GM19372 (cell line): ENCODE data around the gene NLRX1.
"Not testable (repeated sequence)": the region's sequence is repeated elsewhere in the genome, so short reads cannot be mapped to it uniquely, and the experiment has no call there.

Source experiments
- ATAC-seq: cut with Tn5 transposase; IDR thresholded peaks from one replicate; pipeline ENCODE4 v1.9.1; 2021; ENCODE audit warnings: mild to moderate bottlenecking, low read depth, moderate library complexity; ENCODE audit not compliant: unreplicated experiment

Gene NLRX1

GRCh38 chr11:119153049-119153818 lies 15.3 kb upstream of the NLRX1 start:
- ATAC-seq = no peak

DNA sequence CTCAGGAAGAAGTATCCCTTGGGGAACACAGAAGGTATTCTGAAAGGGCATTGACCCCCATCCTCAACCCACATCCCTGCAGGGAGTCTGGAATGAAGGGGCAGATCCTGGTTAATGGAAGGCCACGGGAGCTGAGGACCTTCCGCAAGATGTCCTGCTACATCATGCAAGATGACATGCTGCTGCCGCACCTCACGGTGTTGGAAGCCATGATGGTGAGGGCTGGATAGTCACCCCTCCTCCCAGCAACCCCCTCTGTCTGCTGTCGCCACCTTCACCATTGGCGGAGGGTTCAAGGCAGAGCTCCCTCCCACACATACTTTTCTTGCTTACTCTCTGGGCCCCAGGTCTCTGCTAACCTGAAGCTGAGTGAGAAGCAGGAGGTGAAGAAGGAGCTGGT lies 14.3 kb upstream of the NLRX1 start:
- ATAC-seq = no peak

GRCh38 chr11:119155733-119156492 lies 12.6 kb upstream of the NLRX1 start:
- ATAC-seq = no peak

GRCh38 chr11:119156496-119156895 lies 12.0 kb upstream of the NLRX1 start:
- ATAC-seq = no peak

- ATAC-seq = no peak
Observed at GRCh38 chr11:119157063-119157462, 11.5 kb upstream of the NLRX1 start.

GRCh38 chr11:119158467-119158866 lies 10.1 kb upstream of the NLRX1 start:
- ATAC-seq = no peak

DNA sequence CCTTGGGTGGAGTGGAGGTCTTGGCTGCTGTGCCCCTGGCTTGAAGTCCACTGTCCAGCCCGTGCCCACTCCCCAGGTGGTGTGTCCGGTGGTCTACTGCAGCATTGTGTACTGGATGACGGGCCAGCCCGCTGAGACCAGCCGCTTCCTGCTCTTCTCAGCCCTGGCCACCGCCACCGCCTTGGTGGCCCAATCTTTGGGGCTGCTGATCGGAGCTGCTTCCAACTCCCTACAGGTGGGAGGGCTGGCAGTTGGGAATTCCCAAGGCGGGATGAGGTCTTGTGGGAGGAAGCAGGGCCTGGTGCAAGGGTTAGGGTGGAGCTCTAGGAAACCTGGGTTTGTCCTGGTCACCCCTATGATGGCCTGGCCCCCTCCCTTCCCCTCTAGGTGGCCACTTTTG lies 8.4 kb upstream of the NLRX1 start:
- no peak for ATAC-seq

- no peak for ATAC-seq
Observed at GRCh38 chr11:119161871-119162270, 6.7 kb upstream of the NLRX1 start.

DNA sequence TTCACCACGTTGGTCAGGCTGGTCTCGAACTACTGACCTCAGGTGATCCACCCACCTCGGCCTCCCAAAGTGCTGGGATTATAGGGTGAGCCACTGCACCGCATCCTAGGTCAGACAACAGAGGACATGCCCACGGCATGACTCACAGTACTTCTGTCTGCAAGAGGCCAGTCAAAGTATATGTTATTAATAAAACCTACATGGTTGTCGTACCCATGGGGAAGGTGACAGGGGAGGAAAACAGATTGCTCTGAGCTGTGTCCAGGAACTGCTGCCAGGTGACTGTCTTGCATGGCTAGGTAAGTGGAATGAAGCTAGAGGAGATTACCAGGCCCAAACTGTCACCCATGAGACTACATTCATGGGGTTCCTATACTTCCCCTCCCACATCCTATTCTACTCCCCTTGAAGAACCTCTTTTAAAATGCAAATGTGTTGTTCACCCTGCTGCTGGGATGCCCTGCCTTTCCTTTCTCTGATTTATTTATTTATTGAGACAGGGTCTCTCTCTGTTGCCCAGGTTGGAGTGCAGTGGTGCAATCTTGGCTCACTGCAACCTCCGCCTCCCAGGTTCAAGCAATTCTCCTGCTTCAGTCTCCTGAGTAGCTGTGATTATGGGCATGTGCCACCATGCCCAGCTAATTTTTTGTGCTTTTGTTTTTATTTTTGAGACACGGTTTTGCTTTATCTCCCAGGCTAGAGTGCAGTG lies 2.0 kb upstream of the NLRX1 start:
- ATAC-seq = no peak

- not testable (repeated sequence) for ATAC-seq
Observed at GRCh38 chr11:119167077-119167458, 1.5 kb upstream of the NLRX1 start.

DNA sequence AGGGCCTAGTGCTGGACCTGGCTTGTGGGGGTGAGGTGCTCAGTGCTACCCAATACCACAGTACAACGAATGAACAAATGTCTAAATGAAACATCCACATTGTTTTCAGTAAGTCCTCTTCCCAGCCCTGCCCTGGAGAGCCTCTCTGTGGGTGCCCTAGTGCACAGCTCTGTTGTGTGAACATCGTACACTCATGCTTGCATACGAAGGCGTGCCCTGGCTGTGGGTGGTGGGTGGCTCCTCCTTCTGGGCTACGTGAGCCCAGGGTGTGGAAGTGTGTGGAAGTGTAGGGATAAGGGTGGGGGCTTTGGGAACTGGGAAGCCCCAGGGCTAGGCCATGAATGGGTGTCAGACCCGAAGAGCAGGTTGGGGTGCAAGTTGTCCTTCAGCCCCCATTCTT lies 592 bp upstream of the NLRX1 start:
- ATAC-seq = no peak

GRCh38 chr11:119169282-119169719 lies 776 bp downstream of the NLRX1 start:
- peak; percentile 13 for ATAC-seq

DNA sequence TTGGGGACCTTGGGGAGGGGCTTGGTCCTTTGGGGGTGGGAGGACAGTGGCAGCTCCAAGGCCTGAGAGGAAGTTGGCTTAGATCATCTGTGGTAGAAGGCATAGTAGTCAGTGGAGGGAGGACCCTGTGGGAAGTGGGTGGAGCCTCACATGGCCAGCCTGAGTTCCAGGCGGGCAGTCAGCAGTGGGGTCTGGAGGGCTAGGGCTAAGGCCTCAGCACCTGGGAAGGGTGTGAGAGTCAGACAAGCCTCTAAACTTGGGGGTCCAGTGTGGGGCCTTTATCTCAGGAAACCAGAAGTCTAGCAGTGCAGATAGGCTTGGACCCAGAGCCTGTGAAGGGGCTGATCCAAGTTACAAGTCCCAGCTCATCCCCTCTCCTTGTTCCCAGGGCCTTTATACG lies 4.0 kb downstream of the NLRX1 start:
- no peak for ATAC-seq

DNA sequence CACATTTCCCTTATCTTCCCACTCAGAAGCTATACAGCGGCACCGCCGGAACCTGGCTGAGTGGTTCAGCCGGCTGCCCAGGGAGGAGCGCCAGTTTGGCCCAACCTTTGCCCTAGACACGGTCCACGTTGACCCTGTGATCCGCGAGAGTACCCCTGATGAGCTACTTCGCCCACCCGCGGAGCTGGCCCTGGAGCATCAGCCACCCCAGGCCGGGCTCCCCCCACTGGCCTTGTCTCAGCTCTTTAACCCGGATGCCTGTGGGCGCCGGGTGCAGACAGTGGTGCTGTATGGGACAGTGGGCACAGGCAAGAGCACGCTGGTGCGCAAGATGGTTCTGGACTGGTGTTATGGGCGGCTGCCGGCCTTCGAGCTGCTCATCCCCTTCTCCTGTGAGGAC lies 4.9 kb downstream of the NLRX1 start:
- no peak for ATAC-seq

DNA sequence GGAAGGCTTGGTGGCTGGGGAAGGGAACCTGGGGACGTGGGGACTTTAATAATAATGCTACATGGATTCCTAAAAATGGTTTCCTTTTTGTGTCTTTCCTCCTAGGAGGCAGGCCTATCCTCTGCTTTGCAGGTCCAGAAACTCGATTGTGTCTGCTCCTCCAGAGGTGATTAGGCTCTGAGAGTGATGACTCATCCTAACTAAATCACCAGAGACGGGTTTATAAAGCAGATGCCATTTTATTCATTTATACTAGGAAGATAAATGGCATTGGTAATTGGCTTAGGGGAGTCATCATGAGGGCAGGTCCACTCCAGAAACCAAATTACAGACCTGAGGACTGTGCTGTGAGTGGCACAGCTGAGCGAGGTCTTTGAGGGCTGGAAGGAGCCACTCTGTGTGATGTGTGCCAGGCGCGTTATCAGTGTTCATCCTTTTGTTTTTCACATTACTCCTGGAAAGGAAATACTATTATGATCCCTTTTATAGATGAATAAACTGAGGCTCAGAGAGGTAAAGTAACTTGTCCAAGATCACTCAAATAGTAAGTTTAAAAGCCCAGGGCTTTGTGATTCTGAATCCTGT lies 7.1 kb downstream of the NLRX1 start:
- no peak for ATAC-seq

DNA sequence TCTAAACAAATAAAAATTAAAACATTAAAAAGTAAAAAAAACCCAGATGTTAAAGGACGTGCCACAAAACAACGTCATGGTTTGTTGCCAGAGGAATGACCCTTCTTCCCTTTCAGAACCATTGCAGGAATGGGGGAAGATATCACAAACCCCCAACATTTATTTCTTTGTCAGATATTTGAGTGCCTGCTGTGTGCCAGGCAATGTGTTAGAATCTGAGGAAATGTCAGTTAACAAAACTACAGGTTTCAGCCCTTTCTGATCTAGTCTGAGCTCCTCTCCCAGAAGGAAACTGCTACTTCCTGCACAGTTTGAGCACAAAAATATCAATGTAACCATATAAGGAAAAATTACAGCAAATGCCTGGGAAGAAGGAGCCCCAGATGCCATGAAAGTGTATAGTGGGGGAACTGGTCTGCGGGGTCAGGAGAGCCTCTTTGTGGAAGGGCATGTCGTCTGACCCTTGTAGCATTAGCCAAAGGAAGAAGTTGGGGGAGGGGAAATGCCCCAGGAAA lies 9.7 kb downstream of the NLRX1 start:
- no peak for ATAC-seq

DNA sequence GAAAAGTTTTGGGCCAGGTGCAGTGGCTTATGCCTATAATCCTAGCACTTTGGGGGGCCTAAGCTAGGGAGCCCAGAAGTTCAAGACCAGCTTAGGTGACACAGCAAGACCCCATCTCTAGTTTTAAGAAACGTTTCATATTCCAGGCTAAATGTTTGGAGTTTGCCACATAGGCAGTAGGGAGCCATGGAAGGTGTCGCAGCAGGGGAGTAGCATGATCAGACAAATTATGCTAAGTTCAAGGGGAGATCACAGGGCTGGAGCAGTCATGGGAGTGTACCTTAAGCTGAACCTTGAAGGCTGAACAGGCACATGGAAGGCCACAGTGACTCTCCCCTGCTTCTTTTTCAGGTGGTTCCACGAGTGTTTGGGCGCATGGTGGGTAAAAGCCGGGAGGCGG lies 10.8 kb downstream of the NLRX1 start:
- no peak for ATAC-seq

DNA sequence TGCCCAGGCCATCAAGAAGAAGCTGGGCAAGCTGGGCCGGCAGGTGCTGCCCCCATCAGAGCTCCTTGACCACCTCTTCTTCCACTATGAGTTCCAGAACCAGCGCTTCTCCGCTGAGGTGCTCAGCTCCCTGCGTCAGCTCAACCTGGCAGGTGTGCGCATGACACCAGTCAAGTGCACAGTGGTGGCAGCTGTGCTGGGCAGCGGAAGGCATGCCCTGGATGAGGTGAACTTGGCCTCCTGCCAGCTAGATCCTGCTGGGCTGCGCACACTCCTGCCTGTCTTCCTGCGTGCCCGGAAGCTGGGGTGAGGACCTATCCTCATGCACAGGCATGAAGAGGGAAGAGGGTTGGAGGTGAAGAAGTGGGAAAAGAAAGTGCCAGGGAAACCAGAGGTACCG lies 11.5 kb downstream of the NLRX1 start:
- ATAC-seq = no peak

DNA sequence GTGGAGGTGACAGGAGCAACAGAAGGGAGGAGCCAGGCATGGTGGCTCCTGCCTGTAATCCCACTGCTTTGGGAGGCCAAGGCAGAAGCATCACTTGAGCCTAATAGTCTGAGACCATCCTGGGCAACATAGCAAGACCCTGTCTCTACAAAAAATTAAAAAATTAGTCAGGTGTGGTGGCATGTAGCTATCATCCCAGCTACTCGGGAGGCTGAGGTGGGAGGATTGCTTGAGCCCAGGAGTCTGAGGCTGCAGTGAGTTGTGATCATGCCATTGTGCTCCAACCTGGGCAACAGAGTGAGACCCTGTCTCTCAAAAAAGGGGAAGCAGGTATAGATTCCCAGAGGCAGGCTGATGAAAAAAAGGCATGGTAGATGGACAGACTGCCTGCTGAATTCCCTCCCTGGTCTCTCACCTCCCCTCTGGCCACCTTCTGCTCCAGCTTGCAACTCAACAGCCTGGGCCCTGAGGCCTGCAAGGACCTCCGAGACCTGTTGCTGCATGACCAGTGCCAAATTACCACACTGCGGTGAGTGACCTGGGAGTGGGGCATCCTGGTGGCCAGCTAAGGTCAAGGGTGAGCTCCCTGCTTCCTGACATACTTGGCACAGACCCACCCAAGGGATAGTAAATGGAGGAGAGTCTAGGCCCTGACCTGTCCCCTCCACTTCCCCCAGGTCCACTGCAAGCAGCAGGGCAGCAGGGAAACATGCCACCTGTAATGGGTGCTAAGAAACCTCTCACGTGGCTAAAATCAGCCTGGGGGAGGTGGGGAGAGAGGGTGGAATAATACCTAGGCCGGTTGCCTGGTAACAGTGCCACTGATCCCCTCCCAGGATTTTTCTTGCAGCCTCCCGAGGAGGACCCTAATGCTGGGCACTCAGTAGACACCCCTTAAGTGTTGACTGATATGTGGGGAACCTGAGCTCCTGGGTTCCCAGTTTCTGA lies 12.5 kb downstream of the NLRX1 start:
- no peak for ATAC-seq
